NCI-H2081 (cell line): Measurements from ENCODE around the gene LRRC4C.

Source experiments
- DNase-seq, 2 experiments: peaks; one replicate each; lab custom pipeline; 2025; lab: John Stamatoyannopoulos, UW

The LRRC4C gene

GRCh38 chr11:40291329-40291728 is 1168.1 kb downstream of the LRRC4C start:
- DNase-seq, result no peak

DNA sequence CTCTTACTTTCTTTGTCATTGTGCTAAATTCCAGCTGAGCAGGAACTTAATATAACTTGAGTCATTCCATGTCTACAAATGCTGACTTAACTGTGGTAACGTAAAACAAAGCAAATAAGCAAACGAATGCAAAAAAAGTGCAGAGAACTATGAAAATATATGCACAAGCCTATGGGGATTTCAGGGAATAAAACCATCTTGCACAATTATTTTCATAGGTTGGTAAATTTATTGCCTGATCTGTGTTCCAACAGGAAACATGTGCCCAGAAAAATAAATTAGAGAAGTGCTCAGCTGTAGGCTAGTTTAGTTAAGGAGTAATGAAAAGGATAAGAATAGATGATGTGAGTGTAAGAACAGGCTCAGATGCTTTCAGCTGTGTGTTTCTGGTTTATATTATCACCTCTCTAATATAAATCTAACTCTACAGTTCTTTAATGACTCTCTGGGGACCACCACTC is 1169.3 kb downstream of the LRRC4C start:
- DNase-seq, result no peak

DNA sequence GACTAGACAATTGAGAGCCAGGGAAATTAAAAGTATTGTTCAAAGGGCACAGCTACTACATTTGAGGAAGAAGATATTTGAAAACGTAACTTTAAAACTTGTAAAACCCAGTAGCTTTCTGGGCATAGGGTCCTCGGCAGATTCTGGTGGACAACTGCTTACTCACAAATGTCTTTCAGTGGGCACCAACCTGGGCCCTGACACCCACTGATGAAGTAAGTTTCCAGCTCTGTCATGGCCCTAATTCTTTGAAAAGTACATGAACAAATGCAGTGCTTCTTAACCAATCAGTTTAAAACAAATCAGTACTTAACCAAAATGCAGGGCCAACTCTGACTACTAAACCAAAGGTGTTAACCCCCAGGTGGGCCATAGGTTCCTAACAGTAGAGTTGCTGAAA is 1170.1 kb downstream of the LRRC4C start:
- DNase-seq, result no peak

DNA sequence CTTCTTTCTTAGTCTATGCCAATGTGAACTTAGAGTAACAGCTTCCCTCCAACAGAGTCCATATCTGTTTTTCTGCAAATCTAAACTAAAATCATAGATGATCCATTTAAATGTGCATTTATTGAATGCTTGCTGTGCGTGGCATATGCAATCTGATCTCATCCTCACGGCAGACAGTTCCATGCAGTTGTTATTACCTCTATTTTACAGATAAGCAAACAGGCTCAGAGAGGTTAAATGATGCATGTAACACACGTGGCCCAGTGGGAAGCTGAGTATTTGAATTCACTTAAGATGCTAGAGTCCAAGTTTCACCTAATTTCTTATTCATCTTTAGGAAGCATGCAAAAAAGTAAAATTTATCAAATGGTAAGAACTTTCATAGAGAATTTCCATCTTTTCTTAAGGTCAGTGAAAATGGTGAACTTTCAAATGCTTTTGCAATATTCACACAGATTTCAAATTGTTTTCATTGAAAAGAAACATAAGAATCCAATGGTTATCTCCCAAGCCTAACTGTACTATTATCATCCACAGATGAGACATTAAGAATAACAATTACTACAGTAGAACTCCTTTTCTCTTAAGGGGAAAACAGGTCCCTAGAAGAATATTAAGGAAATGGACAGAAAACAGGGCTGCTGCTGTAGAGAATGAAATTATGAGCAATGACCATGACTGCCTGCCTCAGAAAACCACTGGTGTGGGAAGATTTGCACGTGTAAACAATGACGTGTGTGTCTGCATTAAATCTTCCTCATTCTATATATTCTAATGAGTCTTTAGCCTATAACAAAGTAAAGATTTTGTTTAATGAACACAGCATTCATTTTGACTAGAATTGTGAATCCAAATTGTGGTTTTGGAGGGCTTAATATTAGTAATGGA is 1171.3 kb downstream of the LRRC4C start:
- DNase-seq, result no peak

- DNase-seq, result no peak
These were observed 1173.3 kb downstream of the LRRC4C start for GRCh38 chr11:40286137-40286536.

DNA sequence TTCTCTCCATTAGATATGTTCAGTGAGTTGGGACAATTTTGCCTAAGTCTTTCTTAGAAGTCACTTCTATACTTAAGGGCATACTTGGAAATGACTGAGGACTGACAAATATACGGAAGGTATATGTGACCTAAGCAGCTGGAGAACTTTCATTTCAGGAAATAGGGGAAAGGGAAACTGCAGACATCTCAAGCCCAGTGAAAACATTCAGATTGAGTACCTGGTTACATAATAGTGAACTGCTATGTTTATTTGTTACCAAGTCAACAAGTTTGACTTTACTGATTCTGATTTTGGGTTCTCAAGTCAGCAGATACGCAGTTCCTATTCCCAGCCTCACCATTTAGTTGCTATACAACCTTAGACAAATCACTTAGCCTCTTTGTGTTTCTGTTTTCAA is 1173.9 kb downstream of the LRRC4C start:
- no peak for DNase-seq

DNA sequence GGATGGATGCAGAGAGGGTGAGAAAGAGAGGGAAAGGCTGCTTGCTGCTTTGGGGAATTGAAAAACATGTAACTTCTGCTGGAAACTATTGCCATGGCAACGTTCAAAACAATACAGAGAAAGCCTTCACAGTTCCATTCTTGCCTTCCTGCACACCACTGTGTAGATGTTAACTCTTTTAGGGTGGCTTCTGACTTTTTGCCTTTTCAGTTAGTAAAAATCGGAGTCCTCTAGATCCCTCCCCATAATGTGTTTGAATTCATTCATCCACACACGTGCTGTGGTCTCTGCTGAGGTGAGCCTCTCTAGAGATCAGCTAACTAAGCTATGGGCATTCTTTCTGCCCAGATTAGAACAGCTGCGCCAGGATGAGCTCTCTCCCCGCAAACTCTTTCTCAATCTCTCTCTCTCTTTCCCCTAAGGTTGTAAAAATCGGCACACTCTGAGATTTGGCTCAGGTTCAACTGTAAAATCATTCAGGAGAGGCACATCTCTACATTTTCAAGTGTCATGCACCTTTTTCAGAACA is 1178.3 kb downstream of the LRRC4C start:
- DNase-seq, result no peak

DNA sequence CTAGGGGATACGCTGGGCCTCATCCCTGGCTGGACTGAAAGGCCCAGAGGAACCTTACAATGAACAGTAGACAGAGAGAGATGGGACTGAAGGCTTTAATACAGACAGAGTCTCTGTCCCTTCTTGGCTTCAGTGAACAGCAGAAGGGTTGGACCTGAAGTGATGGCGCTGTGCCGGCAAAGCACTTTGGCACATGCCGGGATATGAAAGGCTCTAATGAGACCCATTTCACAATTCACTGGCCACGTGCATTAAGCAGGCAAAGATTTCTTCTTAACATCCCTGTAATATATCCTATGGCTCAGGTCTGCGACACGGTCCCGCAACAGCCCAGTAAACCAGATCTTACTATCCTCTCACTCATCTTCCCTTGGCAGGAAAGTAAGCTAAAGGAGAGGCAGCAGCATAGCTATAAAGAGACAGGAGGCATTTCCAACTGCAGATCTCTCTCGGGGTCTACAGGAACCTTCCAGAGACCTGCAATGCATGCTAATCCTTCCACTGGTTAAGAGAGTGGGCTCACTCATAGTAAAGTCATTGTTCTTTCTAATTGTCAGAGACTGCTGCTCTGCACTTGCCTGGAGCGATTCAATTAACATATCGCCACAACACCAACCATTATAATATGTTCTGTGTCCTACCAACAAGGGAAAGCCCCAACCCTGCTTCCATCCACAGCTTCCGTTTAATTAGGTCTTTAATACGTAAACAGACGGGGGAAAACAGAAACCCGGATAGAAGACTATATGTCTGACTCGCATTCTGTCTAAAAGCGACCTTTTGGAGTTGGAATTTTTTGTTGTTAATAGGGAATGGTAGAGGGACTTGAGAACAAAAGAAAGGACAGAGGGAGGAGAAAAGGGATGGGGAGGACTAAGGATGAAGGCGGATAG is 1179.0 kb downstream of the LRRC4C start:
- DNase-seq, result no peak

- no peak for DNase-seq
These were observed 1182.5 kb downstream of the LRRC4C start for GRCh38 chr11:40276960-40277359.

GRCh38 chr11:40274017-40274416 is 1185.4 kb downstream of the LRRC4C start:
- DNase-seq, result no peak

- DNase-seq, result no peak
These were observed 1186.2 kb downstream of the LRRC4C start for GRCh38 chr11:40273192-40273732.

DNA sequence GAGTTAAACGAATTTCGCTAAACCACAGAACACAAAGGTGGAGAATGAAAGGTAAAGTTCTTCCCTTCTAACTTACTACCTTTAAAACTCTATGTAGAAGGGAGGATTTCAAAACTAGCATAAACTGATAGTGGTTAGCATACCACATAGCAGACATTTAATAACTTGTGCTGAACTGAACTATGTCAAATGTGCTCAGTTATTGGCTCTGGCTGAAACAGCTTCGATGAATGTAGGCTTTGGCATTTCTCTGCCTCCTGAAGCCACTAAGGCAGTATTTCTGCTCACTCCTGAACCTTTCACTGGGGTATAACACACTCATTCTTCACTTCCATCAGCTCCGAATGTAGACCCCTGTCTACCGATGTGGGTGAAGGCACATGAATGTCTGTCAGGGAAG is 1188.1 kb downstream of the LRRC4C start:
- no peak for DNase-seq

GRCh38 chr11:40269865-40270264 is 1189.6 kb downstream of the LRRC4C start:
- DNase-seq, result no peak

DNA sequence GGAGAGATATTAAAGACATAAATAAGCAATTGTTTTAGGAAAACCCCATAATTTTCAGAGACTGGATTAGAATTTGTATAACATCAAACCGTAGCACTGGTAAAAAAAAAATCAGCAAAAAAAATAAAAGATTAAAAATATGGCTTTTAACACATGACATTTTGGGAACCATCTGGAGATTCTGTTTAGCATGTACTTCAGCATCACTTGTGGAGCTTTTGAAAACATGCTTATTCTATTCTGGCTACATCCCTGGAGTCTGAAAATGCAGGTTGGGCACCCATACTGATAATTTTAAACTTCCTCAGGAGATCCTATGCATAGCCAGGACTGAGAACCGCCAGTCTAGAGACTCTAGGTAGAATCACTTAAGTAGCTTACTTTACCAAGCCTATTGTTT is 1190.9 kb downstream of the LRRC4C start:
- no peak for DNase-seq

DNA sequence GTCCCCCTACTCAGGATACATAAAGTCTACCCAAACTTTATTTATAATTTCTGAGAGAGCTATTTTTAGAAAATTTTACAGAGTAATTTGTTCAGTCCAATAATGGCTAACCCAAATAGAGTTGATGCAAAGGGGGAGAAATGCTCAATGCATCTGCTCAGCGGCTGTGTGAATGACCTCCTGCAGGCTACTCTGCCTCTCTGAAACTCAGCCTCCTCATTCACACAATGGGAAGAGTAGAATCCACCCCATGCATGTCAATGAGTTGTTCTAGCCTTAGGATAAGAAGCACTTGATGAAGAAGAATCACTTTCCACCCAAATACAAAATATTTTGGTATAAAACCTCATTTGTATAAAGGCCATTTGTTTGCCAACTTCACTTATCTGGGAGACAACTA is 1204.0 kb downstream of the LRRC4C start:
- no peak for DNase-seq

GRCh38 chr11:40253166-40253565 is 1206.3 kb downstream of the LRRC4C start:
- DNase-seq, result no peak

DNA sequence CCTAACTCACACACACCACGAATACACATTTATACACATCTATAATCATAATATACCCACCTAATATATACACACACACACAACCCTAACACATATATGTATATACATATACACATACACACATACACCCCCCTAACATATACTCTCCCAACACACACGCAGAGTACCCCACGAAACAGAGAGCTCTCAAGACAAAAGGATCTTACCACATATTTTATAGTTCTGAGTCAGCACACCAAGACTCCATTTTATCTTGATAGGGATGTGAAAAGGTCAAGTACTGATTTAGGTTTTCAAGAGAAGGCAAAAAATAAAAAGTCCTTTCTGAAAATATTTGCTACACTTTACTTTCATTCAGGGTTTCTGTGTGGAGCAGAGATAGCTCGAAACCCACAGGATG is 1207.2 kb downstream of the LRRC4C start:
- DNase-seq, result no peak

GRCh38 chr11:40246983-40247382 is 1212.5 kb downstream of the LRRC4C start:
- DNase-seq, result no peak

DNA sequence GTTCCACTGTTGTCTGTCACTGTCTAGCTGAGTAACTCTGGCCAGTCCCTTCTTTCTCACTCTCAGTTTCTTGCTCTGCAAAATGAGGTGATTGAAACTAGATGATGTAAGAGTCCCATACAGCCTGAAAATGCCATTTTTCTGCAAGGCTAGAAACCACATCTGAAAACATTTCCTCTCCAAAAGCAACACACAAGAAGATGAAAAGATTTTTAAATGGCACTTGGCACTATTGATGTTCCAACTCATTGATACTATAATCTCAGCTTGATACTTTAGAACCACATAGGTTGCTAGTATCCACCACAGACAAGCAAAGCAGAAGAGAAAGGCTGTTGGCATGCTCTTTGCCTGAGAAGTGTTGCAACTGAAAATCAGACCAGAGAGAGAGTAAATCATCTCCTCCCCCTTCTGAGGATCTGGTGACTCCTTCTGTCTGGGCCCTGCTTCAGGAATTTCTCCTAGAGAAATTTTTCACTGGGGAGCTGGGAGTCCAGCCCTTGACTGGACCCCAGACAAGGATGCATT is 1217.9 kb downstream of the LRRC4C start:
- DNase-seq, result no peak

DNA sequence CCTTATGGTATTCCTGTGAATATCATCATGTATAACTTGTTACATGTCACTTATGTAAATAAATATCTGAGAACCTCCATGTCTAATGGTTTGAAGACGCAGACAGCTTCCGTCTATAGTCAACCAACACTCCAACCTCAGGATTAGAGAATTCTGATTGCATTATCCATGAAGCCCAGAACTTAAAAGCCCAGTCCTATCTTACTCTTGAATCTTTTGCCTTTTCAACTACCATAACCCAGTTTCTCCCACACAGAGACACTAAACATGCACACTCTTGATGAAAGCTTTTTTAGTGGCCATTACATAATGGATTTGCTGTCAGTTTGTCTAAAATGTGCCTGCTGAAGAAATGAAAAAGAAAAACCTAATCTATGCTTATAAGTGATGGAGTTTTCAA is 1219.2 kb downstream of the LRRC4C start:
- no peak for DNase-seq

DNA sequence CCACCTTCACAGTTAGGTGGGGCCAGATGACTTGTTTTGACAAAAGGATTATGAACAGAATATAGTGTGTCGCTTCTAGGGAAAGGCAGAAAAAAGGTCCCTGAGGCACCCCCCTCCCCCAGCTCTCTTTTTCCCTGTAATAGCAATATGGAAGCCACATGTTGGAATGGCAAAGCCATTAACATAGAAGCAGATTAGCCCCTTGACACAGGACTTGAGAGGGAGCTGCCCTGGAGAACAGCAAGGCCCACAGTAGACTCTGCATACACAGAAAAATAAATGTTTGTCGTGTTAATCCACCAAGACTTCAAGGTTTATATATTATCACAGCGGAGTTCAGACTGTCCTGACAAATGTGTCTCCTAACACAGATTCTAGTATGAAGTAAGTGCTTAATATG is 1222.9 kb downstream of the LRRC4C start:
- no peak for DNase-seq

GRCh38 chr11:40235841-40236240 is 1223.6 kb downstream of the LRRC4C start:
- DNase-seq, result no peak
